A549 treated with dexamethasone at 1 μM for 4 hours (cell line): ENCODE results near the gene FABP7. TPM values are rescaled to one million over a fixed set of nuclear protein-coding genes. Genes with fewer than 3 reads are reported as not detected.

Experiments used
- total RNA-seq: library from RNA; stranded (reverse); fragments of 200-300 nt; extraction: Qiagen RNA extraction; gene quantifications from 5 replicates; pipeline ENCODE4 v1.2.3, GENCODE V29; 2022

FABP7 gene
- not detected in 5 replicates for total RNA-seq

DNA sequence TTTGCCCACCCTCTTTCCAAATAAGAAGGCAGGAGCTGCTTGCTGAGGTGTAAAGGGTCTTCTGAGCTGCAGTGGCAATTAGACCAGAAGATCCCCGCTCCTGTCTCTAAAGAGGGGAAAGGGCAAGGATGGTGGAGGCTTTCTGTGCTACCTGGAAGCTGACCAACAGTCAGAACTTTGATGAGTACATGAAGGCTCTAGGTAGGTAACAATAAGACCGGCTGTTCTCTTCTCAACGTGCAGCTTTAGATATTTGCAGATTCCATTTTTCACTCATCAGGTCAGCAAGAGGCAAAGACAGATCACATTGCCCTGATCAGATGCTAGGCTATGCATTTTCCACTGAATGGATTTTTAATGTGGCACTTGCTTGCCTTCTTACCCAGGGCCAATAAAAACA is at the start of gene FABP7:
TSS of gene FABP7 (plus strand) at position 50 of the 400 bp plus-strand sequence. CDS start at position 129, 79 bp downstream.

DNA sequence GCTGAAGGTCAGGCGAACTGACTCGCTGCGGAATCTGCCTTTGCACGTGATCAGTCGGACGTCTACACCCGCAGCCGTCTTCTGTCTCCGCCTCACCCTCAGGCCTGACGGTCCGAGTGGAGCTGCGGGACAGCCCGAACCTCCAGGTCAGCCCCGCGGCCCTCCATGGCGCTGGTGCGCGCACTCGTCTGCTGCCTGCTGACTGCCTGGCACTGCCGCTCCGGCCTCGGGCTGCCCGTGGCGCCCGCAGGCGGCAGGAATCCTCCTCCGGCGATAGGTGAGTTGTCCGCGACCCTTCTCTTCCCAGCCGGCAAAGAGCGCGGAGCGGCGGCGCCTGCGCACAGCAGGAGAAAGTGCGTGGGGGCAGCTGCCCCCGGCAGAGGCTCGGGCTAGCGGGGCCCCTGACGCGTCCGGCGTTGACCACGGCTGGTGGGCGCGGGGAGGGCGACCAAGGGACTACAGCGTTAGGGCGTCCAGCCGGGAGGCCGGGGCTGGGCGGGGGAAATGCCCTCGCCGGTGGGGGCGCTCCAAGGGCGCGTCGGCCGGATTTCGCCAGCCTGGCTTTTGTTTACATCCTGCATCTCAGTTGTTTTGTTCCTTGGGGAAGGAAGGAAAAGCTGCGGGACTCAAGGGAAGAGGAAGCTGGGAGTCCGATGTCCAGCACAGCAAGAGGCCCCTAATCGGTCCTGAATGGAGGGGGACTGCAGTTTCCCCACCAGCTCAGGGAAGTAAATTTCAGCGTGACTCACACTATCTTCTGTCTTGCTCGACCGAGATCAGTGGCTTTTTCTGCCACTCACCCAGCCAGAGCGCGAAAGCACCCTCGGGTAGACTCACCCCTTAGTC is 9.9 kb downstream of the FABP7 start, which contains the start of gene SMPDL3A:
TSS of gene SMPDL3A (plus strand) at position 77 of the 846 bp plus-strand sequence. CDS start at position 166, 89 bp downstream.

Other genes starting within 250 kb of the FABP7 start
- 0.38 to 0.74 TPM (median 0.62 TPM) in 5 replicates for gene PKIB, start 169.3 kb upstream of the FABP7 start, total RNA-seq
- gene SMPDL3A, start 9.5 kb downstream of the FABP7 start, total RNA-seq = 3.1 to 4.1 TPM (median 3.3 TPM) in 5 replicates
- gene CLVS2, start 216.5 kb downstream of the FABP7 start, total RNA-seq = 0.07 to 0.27 TPM (median 0.20 TPM) in 5 replicates